ENCODE measurements around the gene G6PC2. TPM values are rescaled to one million over a fixed set of nuclear protein-coding genes. Genes with fewer than 3 reads are reported as not detected.

Gene G6PC2
- total and polyA plus RNA-seq, 12 donors = 0.07 to 0.15 (median 0.11) TPM; not detected in 9

- H3K27me3 ChIP-seq = no peaks in the 10 kb centered on the region
- H3K36me3 ChIP-seq = no peaks in the 10 kb centered on the region
- ATAC-seq = peak; percentile 93 to 99 (median 98)
- peak; percentile 86 to 91 for DNase-seq
- peak within 1 kb of the TSS in 9 of 10 donors; percentile 29 to 57 (median 52) for H3K4me3 ChIP-seq
- intact Hi-C loops (cut with DNase I) = no loop called here
- TF ChIP-seq CTCF (IDR thresholded peaks at IDR 0.05) = no peak
- peak within 1 kb of the TSS in 1 of 10 donors; percentile 3 for H3K27ac ChIP-seq
- no peaks in the 10 kb centered on the region for H3K9me3 ChIP-seq
- peaks cover 0 to 13% (median 4%) of the 10 kb centered on the region in 9 donors for H3K4me1 ChIP-seq
- 1% methylated on average over 38 of the region's 38 CpGs for WGBS, 2 donors
These were observed 10.9 kb upstream of the G6PC2 start, which contains the start of gene SPC25 for GRCh38 chr2:168890006-168890782. SPC25 (minus strand) TSS chr2:168890430; CDS start chr2:168889519, 911 bp downstream.

- ATAC-seq = no peak
These were observed 8.8 kb upstream of the G6PC2 start for GRCh38 chr2:168892327-168892726.

GRCh38 chr2:168894101-168894500 lies 7.0 kb upstream of the G6PC2 start:
- no peak for DNase-seq
- 79 to 88% methylated on average over 1 of the region's 1 CpG for WGBS, 2 donors
- H3K9me3 ChIP-seq = no peaks in the 10 kb centered on the region
- H3K36me3 ChIP-seq = no peaks in the 10 kb centered on the region
- no peak for ATAC-seq
- no peak overlapping the region for H3K4me3 ChIP-seq
- intact Hi-C loops (cut with DNase I) = no loop called here
- TF ChIP-seq CTCF (IDR thresholded peaks at IDR 0.05) = no peak
- no peaks in the 10 kb centered on the region for H3K27me3 ChIP-seq
- peaks cover 0 to 13% (median 4%) of the 10 kb centered on the region in 9 donors for H3K4me1 ChIP-seq
- H3K27ac ChIP-seq = no peak overlapping the region

More at GRCh38 chr2:168892327-168892726, 8.8 kb upstream of the G6PC2 start:
- no peaks in the 10 kb centered on the region for H3K36me3 ChIP-seq
- intact Hi-C loops (cut with DNase I) = no loop called here
- no peaks in the 10 kb centered on the region for H3K27me3 ChIP-seq
- no peak for DNase-seq
- WGBS, 2 donors = 82 to 87% methylated on average over 3 of the region's 3 CpGs
- H3K4me3 ChIP-seq = no peak overlapping the region
- no peak overlapping the region for H3K27ac ChIP-seq
- H3K4me1 ChIP-seq = peaks cover 0 to 13% (median 4%) of the 10 kb centered on the region in 9 donors
- H3K9me3 ChIP-seq = no peaks in the 10 kb centered on the region
- TF ChIP-seq CTCF (IDR thresholded peaks at IDR 0.05) = no peak

GRCh38 chr2:168894720-168895119 lies 6.4 kb upstream of the G6PC2 start:
- H3K9me3 ChIP-seq = no peaks in the 10 kb centered on the region
- no peaks in the 10 kb centered on the region for H3K36me3 ChIP-seq
- DNase-seq (no peak), ATAC-seq (no peak)
- H3K4me3 ChIP-seq = no peak overlapping the region
- intact Hi-C loops (cut with DNase I) = no loop called here
- H3K27me3 ChIP-seq = no peaks in the 10 kb centered on the region
- no peak for TF ChIP-seq CTCF (IDR thresholded peaks at IDR 0.05)
- H3K27ac ChIP-seq = no peak overlapping the region
- H3K4me1 ChIP-seq = peaks cover 0 to 10% (median 3%) of the 10 kb centered on the region in 9 donors

All from heart right ventricle (tissue), 16 donors.